Fibroblast of the conjunctiva (primary cell): ENCODE measurements around the gene GABBR2.

Experiments
- DNase-seq: peaks from one replicate; pipeline ENCODE4 v3.0.0-alpha.2; 2010; ENCODE audit warnings: low read depth

GABBR2 gene

GRCh38 chr9:98538626-98539031 lies 170.1 kb downstream of the GABBR2 start:
- no peak for DNase-seq

GRCh38 chr9:98538203-98538602 lies 170.5 kb downstream of the GABBR2 start:
- DNase-seq: no peak

DNA sequence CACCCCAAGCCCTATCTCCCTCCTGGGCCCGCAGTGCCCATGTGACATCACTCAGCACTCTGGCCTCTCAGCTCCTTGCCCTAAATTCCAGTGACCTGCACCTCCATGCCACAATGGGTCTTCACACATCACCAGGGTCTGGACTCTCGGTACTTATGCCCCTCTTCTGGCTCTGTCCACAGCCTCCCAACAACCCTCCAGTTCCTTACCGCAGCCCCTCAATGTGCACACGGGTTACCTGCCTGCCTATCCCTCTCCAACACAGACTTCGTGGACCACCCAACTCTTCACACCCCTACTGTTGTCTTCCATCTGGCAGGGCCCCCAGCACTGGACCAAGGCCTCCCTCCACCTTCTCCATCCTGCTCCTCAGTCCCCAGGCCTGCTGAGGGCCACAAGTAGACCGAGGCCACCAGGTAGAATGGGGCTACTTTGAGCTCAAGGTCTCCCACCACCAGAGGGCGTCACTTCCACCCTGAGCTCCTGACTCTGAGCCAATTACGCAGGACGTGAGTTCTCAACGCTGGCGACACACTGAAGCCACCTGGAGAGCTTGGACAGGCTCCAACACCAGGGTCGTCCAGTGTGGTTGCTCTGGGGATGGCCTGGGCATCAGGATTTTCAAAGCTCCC lies 172.1 kb downstream of the GABBR2 start:
- DNase-seq: no peak

- no peak for DNase-seq
Observed at GRCh38 chr9:98533866-98534265, 174.9 kb downstream of the GABBR2 start.

- DNase-seq: no peak
Observed at GRCh38 chr9:98533132-98533531, 175.6 kb downstream of the GABBR2 start.

- DNase-seq: no peak
Observed at GRCh38 chr9:98532574-98532973, 176.2 kb downstream of the GABBR2 start.

DNA sequence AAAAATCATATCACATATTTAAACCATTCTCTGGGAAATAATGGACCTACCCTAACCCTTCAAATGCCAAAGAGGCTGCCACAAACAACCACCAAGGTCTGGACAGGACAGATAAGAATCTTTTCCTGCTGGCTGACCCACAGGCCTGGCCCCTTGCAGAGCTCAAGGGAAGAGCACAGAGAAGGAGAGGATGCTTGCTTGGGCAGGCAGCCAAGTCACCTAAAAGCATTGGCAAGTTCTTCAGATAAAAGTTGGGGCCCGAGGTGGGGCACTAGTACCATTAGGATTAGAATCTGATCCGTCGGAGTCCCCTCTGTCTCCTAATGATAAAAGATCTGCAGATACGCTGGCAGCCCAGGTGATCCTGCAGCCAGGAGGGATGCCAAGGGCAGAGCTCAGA lies 176.6 kb downstream of the GABBR2 start:
- no peak for DNase-seq

- no peak for DNase-seq
Observed at GRCh38 chr9:98530806-98531386, 177.8 kb downstream of the GABBR2 start.

DNA sequence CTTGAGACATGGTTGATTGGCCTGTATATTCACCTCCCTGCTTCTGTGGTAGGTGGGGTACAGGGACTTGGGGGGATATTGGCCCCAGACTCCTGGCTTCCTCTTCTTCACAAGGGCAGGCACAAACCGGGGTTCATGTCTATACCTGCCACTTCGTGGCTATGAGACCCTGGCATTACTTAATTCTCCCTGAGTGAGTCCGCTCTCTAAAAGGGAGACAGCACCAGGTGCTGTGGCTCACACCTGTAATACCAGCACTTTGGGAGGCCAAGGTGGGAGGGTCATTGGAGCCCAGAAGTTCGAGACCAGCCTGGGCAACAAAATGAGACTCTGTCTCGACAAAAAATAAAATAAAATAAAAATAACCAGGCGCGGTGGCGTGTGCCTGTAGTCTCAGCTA lies 178.5 kb downstream of the GABBR2 start:
- no peak for DNase-seq

DNA sequence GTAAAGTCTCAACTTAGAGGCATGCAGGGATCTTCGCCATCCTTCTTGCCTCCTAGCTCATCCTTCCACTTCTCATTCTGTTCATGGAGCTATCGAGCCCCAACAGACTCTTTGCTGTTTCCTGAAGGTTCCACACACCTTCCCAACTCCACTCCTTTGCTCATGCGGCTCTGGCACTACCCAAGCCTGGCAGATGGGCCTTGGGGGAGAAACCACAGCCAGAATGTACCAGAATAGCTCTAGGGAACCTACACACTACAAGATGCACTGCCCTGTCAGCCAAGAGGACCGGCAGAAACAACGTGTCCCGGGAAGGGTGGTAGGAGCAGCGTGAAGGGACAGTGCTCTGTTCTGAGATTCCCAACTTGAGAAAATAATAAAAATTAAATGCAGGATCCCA lies 178.9 kb downstream of the GABBR2 start:
- DNase-seq: no peak

GRCh38 chr9:98523231-98523901 lies 185.4 kb downstream of the GABBR2 start:
- DNase-seq: no peak

GRCh38 chr9:98522487-98522886 lies 186.2 kb downstream of the GABBR2 start:
- no peak for DNase-seq

DNA sequence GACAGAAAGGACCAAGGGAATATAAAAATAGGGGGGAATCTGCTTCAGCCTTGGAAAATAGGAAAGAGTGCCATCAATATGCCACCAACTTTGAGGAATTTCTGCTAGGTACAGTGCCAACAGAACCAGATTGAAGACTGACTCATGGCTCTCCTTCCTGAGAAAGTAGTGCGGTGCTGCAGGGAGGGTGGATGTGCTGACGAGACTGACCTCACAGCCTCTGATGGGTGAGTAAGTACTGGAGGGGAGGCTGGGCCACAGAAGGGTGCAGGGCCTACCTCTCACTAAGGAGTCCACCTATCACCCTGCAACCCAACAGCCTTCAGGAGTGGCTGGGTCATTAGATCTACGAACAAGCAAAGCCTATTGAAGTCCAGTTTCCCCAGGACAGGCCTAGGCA lies 187.6 kb downstream of the GABBR2 start:
- DNase-seq: no peak

DNA sequence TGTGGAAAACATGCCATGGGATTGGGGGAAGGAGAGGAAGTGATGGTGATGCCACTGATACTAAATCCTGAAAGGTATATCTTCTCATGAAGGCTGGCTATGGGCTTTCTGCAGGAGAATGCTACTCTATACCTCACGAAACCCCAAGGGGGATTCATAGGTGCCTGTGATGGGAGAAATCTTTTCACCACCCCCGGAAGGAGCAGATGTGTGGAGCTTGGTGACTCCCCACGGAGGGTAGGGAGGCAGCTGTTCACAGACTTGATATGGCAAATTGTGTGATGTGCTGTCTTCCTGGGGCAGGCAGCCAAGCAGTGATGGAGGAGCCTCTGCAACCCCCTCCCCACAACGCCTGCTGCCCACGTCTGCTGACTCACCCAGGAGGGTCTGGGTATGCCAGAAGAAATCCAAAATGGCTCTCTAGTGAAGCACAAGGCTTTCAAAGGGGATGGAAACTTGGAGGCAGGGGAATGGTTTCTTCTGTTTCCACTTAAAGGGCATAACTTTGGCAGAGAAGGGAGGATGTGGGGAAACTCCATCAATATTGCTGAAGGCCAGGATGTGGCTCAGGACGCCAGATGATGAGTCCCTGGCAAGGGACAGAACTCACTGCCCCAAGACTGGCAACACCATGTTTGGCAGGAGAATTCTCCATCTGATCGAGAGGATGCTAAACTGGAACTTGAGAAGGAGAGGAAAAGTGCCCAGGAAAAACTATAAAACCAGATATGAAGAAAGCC lies 188.3 kb downstream of the GABBR2 start:
- no peak for DNase-seq

GRCh38 chr9:98519641-98520040 lies 189.1 kb downstream of the GABBR2 start:
- DNase-seq: no peak

GRCh38 chr9:98518556-98518955 lies 190.2 kb downstream of the GABBR2 start:
- DNase-seq: no peak

- no peak for DNase-seq
Observed at GRCh38 chr9:98517761-98518160, 191.0 kb downstream of the GABBR2 start.

DNA sequence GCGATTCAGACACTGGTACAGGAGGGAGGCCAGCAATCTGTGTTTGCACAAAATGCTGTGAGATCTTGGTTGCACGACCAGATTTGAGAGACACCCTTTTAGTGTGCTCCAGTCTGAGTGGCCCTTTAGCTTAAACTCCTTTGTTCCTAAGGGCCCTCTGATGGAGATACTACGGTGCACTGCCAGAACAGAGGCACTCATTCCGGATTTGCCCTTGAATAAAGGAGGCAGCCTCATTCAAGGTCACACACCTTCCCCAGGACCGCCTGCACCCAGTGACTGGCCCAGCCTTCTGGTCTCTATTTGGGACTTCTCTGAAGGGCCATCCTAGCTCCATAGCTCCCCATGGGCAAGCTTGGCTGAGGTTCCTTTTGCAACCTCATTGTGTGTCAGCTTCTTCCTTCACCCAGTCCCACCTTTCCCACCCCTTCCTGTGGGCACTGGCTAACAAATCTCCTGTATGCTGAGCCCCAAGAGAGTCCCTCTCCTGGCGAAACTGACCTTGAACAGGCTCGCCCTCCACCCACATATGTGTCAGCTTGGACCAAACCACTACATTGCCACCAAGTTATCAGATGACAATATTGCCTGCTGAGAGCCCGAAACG lies 191.7 kb downstream of the GABBR2 start:
- DNase-seq: no peak

GRCh38 chr9:98516205-98516896 lies 192.4 kb downstream of the GABBR2 start:
- DNase-seq: no peak

GRCh38 chr9:98515506-98516204 lies 193.1 kb downstream of the GABBR2 start:
- no peak for DNase-seq

DNA sequence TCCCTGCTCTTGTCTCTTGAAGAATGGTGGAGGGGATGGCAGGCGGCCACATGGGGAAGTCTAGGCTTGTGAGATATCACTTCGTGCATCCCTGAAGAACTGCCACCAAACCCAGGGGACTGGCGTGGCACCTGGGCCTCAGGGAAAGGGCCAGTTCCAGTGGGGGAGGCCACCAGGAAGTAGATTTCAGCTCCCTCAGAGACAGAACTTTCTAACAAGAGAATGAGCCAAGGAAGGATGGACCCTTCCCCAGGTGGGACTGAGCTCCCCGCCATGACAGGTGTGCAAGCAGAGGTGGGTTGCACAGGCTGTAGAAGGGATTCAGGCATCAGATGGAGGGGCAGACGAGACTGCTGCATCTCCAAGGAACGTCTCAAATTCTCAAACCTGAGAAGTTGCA lies 193.9 kb downstream of the GABBR2 start:
- DNase-seq: no peak
